Heart right ventricle (tissue), 16 donors: ENCODE results near the gene XYLT2. TPM values are rescaled to one million over a fixed set of nuclear protein-coding genes. Genes with fewer than 3 reads are reported as not detected.

ENCODE experiments used
- ATAC-seq, 8 donors: fragments of 200-7000 bp; cut with Tn5 transposase; one replicate each; pipeline ENCODE4 v1.9.1; 2020; ENCODE audit warnings: mild to moderate bottlenecking in 8 of 8, moderate library complexity in 8 of 8, moderate number of reproducible peaks in 1 of 8
- DNase-seq, 2 donors: peaks; one replicate each; pipeline ENCODE4 v3.0.0-alpha.2; 2020
- H3K27ac ChIP-seq, 10 donors: fragments of 200-600 bp; sonication (generic) in 2 of 10; one replicate each; pipeline versions ENCODE4 v1.5.0 to v1.8.0; 2020 to 2022; ENCODE audit warnings: mild to moderate bottlenecking in 3 of 10
- H3K27me3 ChIP-seq, 7 donors: fragments of 200-600 bp; one replicate each; pipeline ENCODE4 v1.8.0; 2021 to 2022; ENCODE audit warnings: mild to moderate bottlenecking in 2 of 7
- H3K36me3 ChIP-seq, 9 donors: fragments of 200-600 bp; sonication (generic) in 1 of 9; one replicate each; pipeline versions ENCODE4 v1.5.0 to v1.8.0; 2020 to 2022; ENCODE audit warnings: mild to moderate bottlenecking in 2 of 9
- H3K4me1 ChIP-seq, 9 donors: fragments of 200-600 bp; sonication (generic) in 1 of 9; one replicate each; pipeline versions ENCODE4 v1.5.0 to v1.8.0; 2020 to 2022; ENCODE audit warnings: mild to moderate bottlenecking in 4 of 9
- H3K4me3 ChIP-seq, 10 donors: fragments of 200-600 bp; sonication (generic) in 2 of 10; one replicate each; pipeline versions ENCODE4 v1.5.0 to v1.8.0; 2020 to 2022; ENCODE audit warnings: mild to moderate bottlenecking in 7 of 10, moderate library complexity in 2 of 10
- H3K9me3 ChIP-seq, 11 donors: fragments of 200-600 bp in 10 of 11; sonication (generic) in 2 of 11; one replicate each; pipeline versions ENCODE4 v1.5.0 to v1.8.0; 2013 to 2022; ENCODE audit warnings: mild to moderate bottlenecking in 2 of 11, control low read depth in 1 of 11, moderate library complexity in 1 of 11
- WGBS, 2 donors: extraction: QIAGEN DNeasy Blood & Tissue Kit; methylation state at CpG; one replicate each; pipeline ENCODE4 v1.1.7; 2013; ENCODE audit warnings: inconsistent platforms in 1 of 2; 5-methylcytosine and 5-hydroxymethylcytosine counted together
- intact Hi-C, 10 donors: fragments of 100-400 bp; cut with DNase I; formaldehyde crosslinking; loops; one replicate each; pipeline versions ENCODE4 v1.11.1 to v1.14.2; 2022
- polyA plus RNA-seq, 2 donors: library from polyadenylated mRNA; stranded (reverse); fragments of 200-250 nt; gene quantifications; one replicate each; pipeline ENCODE4 v1.2.3, GENCODE V29; 2013
- total RNA-seq, 10 donors: library from RNA; stranded (reverse); fragmentation: NEBNext Ultra II Directional in 3 of 10; extraction: Animal tissue kit (Norgen Biotek cat#: 25700) in 3 of 10; gene quantifications; one replicate each; pipeline versions ENCODE4 v1.2.1 to v1.2.4, GENCODE V29; 2021 to 2023
- TF ChIP-seq, protein P1 (sequence below), 9 donors: fragments of 200-600 bp; sonication (generic) in 2 of 9; IDR thresholded peaks; one replicate each; pipeline versions ENCODE4 v1.5.0 to v1.8.0; 2021 to 2022; ENCODE audit warnings: antibody characterized with exemption in 9 of 9, mild to moderate bottlenecking in 5 of 9, moderate library complexity in 1 of 9
- donor health status: Arrhythmogenic right ventricular cardiomyopathy.
- donor health status: ischemic (EF 13 %, LVEDD 7.1; RV severe dilation, severe dysfunction).
- donor health status: healthy with polysubstance abuse.
- donor health status: DM: no; HTN: yes; CAD: no.
- donor health status: DM: no; HTN: no; CAD: no.
- donor health status: ischemic (EF 25% LVEDD 6.9; RV normal size, moderate dysfunction).
- donor health status: ischemic (EF 25% LVEDD 5.7; RV mildly dilated, moderate dysfunction).
- donor health status: healthy.
- donor health status: DM: yes; HTN: yes; CAD: no.
- donor health status: Ischemic cardiomyopathy.
- donor health status: ischemic (EF 35%, LVEDD 5.7; RV mildly dilated, moderate dysfunction).
- donor health status: nonischemic (EF 11% LVEDD 7.7; RV severe dilation, severe dysfunction).
- donor health status: DM: yes; HTN: yes; CAD: no.
- donor health status: PGD.
- donor health status: ischemic (EF 29% LVEDD 5.4; RV normal size, mild dysfunction).
- donor health status: nonischemic (EF 23%, LVEDD 6.1; RV moderate dilation, normal function).

XYLT2 gene
- total and polyA plus RNA-seq, 12 donors: 8.1 to 17.1 (median 11.9) TPM

DNA sequence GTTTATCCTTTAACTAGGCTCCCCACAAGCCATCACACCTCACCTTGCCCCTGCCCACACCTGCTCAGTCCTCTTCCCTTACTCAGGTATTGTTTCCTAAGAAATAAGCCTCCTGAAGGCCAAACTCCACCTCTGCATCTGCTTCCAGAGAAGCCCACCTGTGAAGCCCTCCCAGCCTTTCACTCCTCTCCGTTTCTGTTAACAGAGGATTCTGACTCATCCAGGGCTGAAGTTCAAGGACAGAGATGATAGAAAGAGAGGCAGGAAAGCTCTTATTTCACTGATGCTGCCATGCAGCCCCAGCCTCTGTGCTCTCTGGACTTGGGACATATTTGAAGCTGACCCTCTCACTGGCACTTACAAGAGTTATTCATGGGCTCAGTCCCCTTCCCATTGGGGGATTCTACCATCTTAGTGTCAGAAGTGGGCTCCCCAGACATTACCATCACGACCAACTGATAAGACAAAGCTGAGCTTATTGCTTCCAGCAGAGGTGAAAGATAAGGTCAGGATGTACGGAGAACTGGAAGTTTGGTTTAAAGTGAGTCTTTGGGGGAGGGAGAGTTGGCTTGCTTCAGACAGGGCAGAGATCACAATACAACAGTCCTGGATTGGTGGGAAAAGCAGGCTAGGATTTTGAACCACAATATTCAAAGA lies 35.3 kb upstream of the XYLT2 start:
- ATAC-seq (no peak), DNase-seq (no peak)
- H3K27ac ChIP-seq: no peak overlapping the region
- H3K4me3 ChIP-seq: no peak overlapping the region
- peaks cover 0 to 36% (median 17%) of the 10 kb centered on the region in 7 donors for H3K27me3 ChIP-seq
- TF ChIP-seq, protein P1, sequence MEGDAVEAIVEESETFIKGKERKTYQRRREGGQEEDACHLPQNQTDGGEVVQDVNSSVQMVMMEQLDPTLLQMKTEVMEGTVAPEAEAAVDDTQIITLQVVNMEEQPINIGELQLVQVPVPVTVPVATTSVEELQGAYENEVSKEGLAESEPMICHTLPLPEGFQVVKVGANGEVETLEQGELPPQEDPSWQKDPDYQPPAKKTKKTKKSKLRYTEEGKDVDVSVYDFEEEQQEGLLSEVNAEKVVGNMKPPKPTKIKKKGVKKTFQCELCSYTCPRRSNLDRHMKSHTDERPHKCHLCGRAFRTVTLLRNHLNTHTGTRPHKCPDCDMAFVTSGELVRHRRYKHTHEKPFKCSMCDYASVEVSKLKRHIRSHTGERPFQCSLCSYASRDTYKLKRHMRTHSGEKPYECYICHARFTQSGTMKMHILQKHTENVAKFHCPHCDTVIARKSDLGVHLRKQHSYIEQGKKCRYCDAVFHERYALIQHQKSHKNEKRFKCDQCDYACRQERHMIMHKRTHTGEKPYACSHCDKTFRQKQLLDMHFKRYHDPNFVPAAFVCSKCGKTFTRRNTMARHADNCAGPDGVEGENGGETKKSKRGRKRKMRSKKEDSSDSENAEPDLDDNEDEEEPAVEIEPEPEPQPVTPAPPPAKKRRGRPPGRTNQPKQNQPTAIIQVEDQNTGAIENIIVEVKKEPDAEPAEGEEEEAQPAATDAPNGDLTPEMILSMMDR (IDR thresholded peaks at IDR 0.05): no peak
- intact Hi-C loops: no loop called here
- 23 to 36% methylated on average over 3 of the region's 3 CpGs for WGBS, 2 donors
- H3K36me3 ChIP-seq: no peaks in the 10 kb centered on the region
- H3K9me3 ChIP-seq: no peaks in the 10 kb centered on the region
- peaks cover 0 to under 1% (median 0%) of the 10 kb centered on the region in 9 donors for H3K4me1 ChIP-seq

DNA sequence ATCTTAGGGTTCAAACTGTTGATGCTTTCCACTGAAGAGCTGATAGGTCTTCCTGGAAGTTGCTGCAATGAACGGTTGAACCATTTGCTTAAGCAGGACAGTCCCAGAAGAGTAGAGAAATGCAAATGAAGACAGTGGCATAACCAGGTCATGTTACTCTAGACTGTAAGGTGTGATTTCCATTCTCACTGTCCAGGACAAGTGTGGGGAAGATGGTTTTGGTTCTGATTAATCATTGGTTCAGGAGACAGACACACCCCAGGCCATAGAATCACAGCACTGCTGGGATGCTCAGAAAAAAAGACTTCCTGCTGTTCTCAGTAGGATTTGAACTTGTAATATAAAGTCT lies 34.8 kb upstream of the XYLT2 start:
- Histone ChIP-seq H3K27ac (no peak overlapping the region), H3K4me1 (no peaks in the 10 kb centered on the region), H3K36me3 (no peaks in the 10 kb centered on the region), H3K9me3 (no peaks in the 10 kb centered on the region), H3K4me3 (no peak overlapping the region), H3K27me3 (peaks cover 0 to 36% (median 17%) of the 10 kb centered on the region in 7 donors)
- ATAC-seq: no peak
- WGBS, 2 donors: 36 to 38% methylated on average over 1 of the region's 1 CpG
- no peak for DNase-seq
- intact Hi-C loops: no loop called here
- TF ChIP-seq, protein P1 (IDR thresholded peaks at IDR 0.05): no peak

DNA sequence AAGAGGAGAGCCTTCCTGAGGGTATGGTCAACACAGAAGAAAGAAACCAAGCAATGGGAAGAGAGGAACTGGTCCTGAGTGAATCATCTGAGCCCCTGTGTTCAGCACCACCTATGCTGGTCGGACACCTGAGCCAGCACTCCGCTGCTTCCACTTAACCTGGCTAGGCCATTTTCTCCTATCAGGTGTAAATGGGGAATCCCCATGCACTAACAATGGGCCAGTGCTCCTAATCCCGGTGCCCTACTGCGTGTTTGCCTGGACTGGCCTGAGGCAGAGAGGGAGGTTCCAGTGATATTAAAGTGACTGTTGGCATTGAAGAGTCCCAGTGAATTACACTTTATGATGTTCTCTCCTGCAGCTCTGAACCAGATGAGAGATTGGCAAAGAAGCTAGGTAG lies 34.4 kb upstream of the XYLT2 start:
- DNase-seq (no peak), ATAC-seq (no peak)
- Histone ChIP-seq H3K4me3 (no peak overlapping the region), H3K9me3 (no peaks in the 10 kb centered on the region), H3K36me3 (no peaks in the 10 kb centered on the region), H3K27ac (no peak overlapping the region), H3K27me3 (peaks cover 0 to 36% (median 17%) of the 10 kb centered on the region in 7 donors), H3K4me1 (no peaks in the 10 kb centered on the region)
- TF ChIP-seq, protein P1 (IDR thresholded peaks at IDR 0.05): no peak
- 62 to 67% methylated on average over 4 of the region's 4 CpGs for WGBS, 2 donors
- intact Hi-C loops: no loop called here

- 57 to 58% methylated on average over 5 of the region's 5 CpGs for WGBS, 2 donors
- Histone ChIP-seq H3K27ac (no peak overlapping the region), H3K4me1 (no peaks in the 10 kb centered on the region), H3K27me3 (peaks cover 0 to 36% (median 17%) of the 10 kb centered on the region in 7 donors), H3K36me3 (no peaks in the 10 kb centered on the region), H3K9me3 (no peaks in the 10 kb centered on the region), H3K4me3 (no peak overlapping the region)
- DNase-seq (no peak), ATAC-seq (no peak)
- TF ChIP-seq, protein P1 (IDR thresholded peaks at IDR 0.05): no peak
- intact Hi-C loops: no loop called here
These were observed 33.6 kb upstream of the XYLT2 start for GRCh38 chr17:50312308-50312707.
